ENCODE measurements around the gene PAPSS1.

PAPSS1 gene

GRCh38 chr4:107629318-107629717, 90.7 kb downstream of the PAPSS1 start:
- no peak for DNase-seq (ENCODE audit: low read depth in 2 of 2)

DNA sequence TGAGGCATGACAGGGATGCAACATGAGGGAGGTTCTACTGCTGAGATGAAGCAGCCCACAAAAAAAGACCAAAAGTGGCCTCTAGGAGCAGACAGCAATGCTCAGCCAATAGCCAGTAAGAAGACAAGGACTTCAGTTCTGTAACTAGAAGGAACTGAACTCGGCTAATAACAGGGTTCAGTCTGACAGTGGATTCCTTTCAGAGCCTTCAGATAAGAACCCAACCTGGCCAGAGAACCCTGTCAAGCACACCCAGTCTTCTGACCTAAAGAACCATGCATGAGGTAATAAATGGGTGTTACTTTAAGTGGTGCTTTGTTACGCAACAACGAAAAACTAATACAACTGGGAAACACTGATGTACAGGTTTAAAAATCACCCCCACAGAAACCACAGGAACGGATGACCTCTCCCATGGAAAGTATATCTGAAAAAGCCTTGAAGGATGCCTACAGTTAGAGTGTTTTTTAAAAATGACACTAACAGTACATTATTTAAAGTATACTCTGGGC, 94.6 kb downstream of the PAPSS1 start:
- DNase-seq (ENCODE audit: low read depth in 2 of 2): no peak

- no peak for DNase-seq (ENCODE audit: low read depth in 2 of 2)
Observed at GRCh38 chr4:107624024-107624423, 96.0 kb downstream of the PAPSS1 start.

- DNase-seq (ENCODE audit: low read depth in 2 of 2): no peak
Observed at GRCh38 chr4:107622006-107622405, 98.0 kb downstream of the PAPSS1 start.

GRCh38 chr4:107619731-107620130, 100.3 kb downstream of the PAPSS1 start:
- DNase-seq (ENCODE audit: low read depth in 2 of 2): no peak

- no peak for DNase-seq (ENCODE audit: low read depth in 2 of 2)
Observed at GRCh38 chr4:107619066-107619465, 101.0 kb downstream of the PAPSS1 start.

DNA sequence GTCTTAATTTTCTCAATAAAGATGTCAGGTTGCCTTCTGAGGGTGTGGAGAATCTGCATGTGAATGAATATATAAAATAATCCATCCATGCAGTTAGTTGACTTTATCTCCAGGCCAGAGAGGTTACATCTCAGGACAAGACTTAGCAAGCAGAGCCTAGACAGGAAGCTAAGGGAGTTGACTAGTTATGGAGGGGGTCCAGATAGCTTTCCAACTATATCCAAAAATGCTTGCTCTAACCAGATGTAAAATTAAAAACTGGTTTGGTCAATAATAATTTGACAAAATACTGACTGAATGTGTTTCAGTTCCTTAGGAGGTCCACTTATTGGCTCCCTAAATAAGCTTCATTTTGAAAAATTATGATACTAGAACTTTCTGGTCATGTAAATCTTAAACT, 101.4 kb downstream of the PAPSS1 start:
- no peak for DNase-seq (ENCODE audit: low read depth in 2 of 2)

- no peak for DNase-seq (ENCODE audit: low read depth in 2 of 2)
Observed at GRCh38 chr4:107616838-107617389, 103.1 kb downstream of the PAPSS1 start.

DNA sequence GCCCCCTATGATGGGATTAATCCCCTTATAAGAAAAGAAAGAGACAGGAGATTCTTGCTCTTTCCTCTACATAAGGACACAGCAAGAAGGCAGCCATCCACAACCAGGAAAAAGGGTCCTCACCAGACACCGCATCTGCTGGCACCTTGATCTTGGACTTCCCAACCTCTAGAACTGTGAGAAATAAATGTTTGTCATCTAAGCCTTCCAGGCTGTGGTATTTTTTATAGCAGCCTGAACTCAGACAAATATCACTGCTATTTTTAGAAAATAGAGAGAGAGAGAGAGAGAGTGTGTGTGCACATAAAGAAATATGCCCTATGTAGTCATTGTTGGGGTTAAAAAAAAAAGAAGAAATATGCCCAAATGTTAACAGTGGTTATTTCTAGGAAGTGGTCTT, 104.2 kb downstream of the PAPSS1 start:
- DNase-seq (ENCODE audit: low read depth in 2 of 2): no peak

- DNase-seq (ENCODE audit: low read depth in 2 of 2): no peak
Observed at GRCh38 chr4:107603430-107603829, 116.6 kb downstream of the PAPSS1 start.

- DNase-seq (ENCODE audit: low read depth in 2 of 2): no peak
Observed at GRCh38 chr4:107600983-107601382, 119.1 kb downstream of the PAPSS1 start.

- no peak for DNase-seq (ENCODE audit: low read depth in 2 of 2)
Observed at GRCh38 chr4:107600436-107600835, 119.6 kb downstream of the PAPSS1 start.

DNA sequence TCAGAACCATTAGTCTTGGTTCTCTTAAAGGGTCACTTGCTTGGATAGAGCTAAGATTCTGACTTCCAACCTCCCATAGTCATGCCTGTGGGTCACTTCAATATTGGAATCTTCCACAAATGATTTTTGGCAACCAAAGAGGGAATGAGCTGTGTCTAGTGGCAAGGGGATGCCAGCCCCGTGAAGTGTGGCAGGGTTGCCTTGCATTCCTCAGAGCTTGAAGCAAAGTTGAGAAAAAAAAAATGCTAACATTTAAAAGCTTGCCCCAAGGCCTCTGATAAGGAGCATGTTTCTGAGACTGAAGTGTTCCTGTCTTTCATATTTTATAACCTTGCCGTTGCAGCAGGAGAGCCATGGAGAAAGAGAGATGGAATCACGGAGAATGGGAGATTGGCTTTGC, 120.2 kb downstream of the PAPSS1 start:
- DNase-seq (ENCODE audit: low read depth in 2 of 2): no peak

DNA sequence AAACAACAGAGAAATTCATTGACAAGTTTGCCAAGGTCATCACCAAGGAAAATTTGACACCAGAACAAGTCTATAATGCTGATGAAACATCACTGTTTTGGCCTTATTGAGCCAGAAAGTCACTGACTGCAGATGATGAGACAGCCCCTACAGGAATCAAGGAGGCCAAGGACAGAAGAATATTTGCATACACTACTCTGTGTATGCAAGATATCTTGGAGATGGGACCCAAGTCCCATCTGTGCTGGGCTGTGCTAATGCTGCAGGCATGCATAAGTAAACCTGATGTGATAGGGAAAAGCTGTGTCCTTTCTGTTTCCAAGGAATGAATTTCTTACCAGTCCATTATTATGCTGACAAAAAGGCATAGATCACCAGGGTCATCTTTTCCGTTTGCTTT, 126.8 kb downstream of the PAPSS1 start:
- no peak for DNase-seq (ENCODE audit: low read depth in 2 of 2)

DNA sequence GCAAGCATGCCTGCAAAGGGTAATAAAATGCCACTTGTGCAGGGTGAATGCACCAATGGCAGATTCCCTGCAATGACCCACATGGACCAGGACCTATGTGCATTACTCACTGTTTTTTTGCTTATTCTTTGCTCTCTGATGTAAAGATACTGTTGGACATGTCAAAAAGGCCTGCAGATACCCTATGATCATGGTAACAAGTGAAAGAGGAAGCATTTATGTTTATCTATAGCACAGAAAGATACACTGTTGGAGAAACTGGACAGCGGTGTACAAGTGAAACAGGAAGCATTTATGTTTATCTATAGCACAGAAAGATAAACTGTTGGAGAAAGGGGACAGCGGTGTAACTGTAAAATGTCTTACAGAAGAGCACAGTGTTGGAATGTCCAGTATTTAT, 127.5 kb downstream of the PAPSS1 start:
- no peak for DNase-seq (ENCODE audit: low read depth in 2 of 2)

DNA sequence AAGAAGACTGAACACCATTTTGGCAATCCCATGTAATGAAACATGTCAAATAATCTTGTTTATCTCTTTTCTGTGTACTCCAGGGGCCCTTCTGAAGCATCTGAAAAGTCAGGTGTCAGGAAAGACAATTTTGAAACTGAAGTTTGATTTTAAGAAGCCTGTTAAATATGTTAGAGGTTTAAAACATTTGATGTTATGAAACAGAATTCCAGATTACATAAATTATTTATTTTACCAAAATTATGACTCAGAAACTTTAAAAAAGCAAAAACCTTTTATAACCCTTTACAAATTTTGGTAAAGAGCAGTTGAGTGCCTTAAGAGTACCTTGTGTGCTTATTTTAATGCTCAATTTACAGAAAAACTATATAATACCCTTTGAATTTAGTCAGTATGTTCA, 130.8 kb downstream of the PAPSS1 start:
- DNase-seq (ENCODE audit: low read depth in 2 of 2): no peak

DNA sequence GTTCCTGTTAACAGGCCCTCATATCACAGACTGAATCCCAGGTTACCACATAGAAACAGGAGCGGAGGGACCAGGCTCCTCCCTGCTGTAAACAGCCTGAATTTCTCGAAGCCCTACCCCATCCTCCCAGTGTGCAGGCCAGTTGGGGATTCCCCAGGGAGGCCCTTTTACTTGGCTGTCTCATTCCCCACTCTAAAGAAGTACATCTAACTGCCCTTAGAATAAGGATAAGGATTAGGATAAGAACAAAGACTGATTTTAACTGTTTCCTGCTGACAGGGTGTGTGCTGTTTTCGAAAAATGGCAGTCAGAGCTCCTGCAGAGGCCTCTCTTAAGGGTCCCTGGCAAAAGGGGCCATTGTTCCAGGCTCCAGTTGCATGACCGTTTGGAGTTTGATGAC, 133.7 kb downstream of the PAPSS1 start:
- DNase-seq (ENCODE audit: low read depth in 2 of 2): no peak

DNA sequence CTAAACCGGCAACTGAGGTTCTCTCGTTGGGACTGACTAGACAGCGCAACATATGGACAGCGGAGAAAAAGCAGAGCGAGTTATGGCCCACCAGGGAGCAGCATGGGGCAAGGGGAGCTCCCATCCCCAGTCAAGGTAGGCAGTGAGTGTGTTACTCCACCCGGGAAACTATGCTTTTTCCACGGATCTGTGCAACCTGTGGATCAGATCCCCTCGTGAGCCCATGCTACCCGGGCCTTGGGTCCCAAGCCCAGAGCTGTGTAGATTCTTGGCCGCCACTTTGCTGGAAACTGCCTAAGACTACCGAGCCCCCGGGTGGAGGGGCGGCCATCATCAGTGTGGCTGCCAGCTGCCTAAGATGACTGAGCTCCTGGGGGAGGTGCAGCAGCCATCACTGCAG, 140.9 kb downstream of the PAPSS1 start:
- no peak for DNase-seq (ENCODE audit: low read depth in 2 of 2)

GRCh38 chr4:107578321-107578720, 141.7 kb downstream of the PAPSS1 start:
- no peak for DNase-seq (ENCODE audit: low read depth in 2 of 2)

- DNase-seq (ENCODE audit: low read depth in 2 of 2): no peak
Observed at GRCh38 chr4:107577743-107578142, 142.3 kb downstream of the PAPSS1 start.

DNA sequence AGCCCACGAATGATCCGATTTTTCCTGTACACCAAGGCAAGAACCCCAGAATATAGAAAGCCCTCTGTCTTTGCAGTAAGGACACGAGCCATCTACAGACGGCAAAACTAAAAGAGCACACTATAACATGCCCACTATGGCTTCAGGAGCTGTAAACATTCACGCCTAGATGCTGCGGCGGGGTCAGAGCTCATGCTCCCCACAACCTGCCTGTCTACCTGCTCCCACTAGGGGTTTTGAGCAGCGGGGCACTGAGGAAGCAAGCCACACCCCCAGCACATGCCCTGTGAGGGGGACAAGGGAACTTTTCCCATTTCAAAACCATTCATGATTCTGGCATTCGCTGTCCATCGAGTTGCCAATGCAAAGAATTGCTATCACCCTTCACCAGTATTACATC, 144.8 kb downstream of the PAPSS1 start:
- DNase-seq (ENCODE audit: low read depth in 2 of 2): no peak

DNA sequence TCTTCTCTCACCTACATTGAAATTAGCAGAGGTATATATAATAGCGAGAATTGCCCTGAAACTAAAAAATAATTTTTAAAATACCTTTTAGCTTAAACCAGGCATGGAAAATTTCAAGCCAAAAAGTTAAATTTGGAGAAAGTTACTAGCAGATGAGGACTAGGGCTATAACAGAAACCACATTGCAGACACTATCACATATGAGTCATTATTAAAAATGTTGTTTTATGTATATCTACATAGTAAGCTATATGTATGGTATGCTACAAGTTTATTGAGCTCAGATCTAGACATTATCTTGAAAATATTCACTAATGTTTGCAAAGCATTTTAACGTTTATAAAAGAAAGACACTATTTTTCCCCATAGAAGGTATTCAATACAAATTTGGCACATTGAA, 147.8 kb downstream of the PAPSS1 start:
- DNase-seq (ENCODE audit: low read depth in 2 of 2): no peak

DNA sequence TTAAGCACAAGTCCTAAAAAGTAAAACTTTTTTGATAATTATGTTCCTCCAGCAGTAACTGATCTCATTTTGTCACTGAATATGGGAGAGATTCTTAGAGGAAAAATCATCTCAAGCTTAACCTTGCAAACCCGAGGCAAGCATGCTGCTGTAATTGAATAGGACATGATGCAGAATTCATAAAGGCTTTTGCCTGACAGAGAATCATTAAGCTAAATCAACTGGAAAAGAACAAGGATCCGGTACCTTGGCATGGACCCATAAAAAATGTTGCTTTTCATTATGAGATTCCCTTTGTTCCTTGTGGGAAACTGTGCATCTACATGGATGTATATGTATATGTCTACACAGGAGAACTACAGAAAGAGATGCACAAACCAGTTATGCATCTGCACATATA, 149.1 kb downstream of the PAPSS1 start:
- no peak for DNase-seq (ENCODE audit: low read depth in 2 of 2)

DNA sequence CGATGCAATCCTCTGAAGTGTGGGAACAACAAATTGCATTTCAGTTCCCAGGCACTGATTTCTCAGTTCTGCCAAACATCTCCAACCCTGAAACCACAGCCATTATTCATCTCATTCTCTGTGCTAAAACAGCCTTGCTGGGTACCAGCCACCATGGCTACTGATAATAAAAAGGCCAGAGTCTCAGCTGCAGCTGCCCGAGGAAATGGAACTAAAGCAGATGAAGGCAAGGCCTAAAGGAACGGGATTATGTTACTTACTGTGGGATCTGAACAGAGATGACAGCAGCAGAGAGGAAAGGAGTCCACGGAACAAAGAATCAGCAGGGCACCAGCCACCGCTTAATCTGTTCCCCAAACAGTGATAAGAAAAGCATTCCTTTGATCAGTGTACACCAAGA, 155.7 kb downstream of the PAPSS1 start:
- no peak for DNase-seq (ENCODE audit: low read depth in 2 of 2)

Measured in activated CD4-positive, alpha-beta T cell treated with anti-CD3 and anti-CD28 coated beads for 24 hours (primary cell).